ENCODE measurements around the gene ARID1B.

GRCh38 chr6:157125531-157125930, 348.4 kb downstream of the ARID1B start:
- TF ChIP-seq CTCF (IDR thresholded peaks at IDR 0.05 in 8 of 11, conservative IDR thresholded peaks at IDR 0.05 in 3 of 11) (no peak), POLR2A (IDR thresholded peaks at IDR 0.05) (no peak)
